Activated CD4-positive, alpha-beta T cell treated with anti-CD3 and anti-CD28 coated beads for 4 hours (primary cell): ENCODE measurements around the gene VTN.
A peak's percentile ranks its signal among the peaks of the same experiment; 100 is the strongest.

ENCODE experiments used
- DNase-seq, 2 donors: peaks; one replicate each; pipeline ENCODE4 v3.0.0-alpha.2; 2020

Gene VTN

GRCh38 chr17:28368306-28368831 is 1.7 kb downstream of the VTN start:
- no peak for DNase-seq

GRCh38 chr17:28367641-28368305 is 2.3 kb downstream of the VTN start:
- DNase-seq, result no peak

- DNase-seq, result no peak
Observed at GRCh38 chr17:28366605-28367004, 3.5 kb downstream of the VTN start.

- DNase-seq, result no peak
Observed at GRCh38 chr17:28365487-28365886, 4.6 kb downstream of the VTN start.

- DNase-seq, result no peak
Observed at GRCh38 chr17:28364665-28365363, 5.3 kb downstream of the VTN start, which contains the start of gene SEBOX. Gene SEBOX (minus strand): TSS chr17:28365199. CDS start chr17:28365151, 48 bp downstream.

- no peak for DNase-seq
Observed at GRCh38 chr17:28363776-28364650, 6.1 kb downstream of the VTN start.

- DNase-seq, result no peak
Observed at GRCh38 chr17:28363186-28363585, 6.9 kb downstream of the VTN start.

GRCh38 chr17:28357901-28358197 is 12.3 kb downstream of the VTN start:
- no peak for DNase-seq

GRCh38 chr17:28357061-28357900 is 12.8 kb downstream of the VTN start, which contains the start of gene POLDIP2:
Gene POLDIP2 (minus strand): TSS chr17:28357527. CDS start chr17:28357448, 79 bp downstream.
- peak; percentile 93 for DNase-seq

- DNase-seq, result no peak
Observed at GRCh38 chr17:28350271-28350670, 19.8 kb downstream of the VTN start.

GRCh38 chr17:28348979-28349378 is 21.1 kb downstream of the VTN start:
- no peak for DNase-seq

GRCh38 chr17:28347261-28347891 is 22.7 kb downstream of the VTN start:
- no peak for DNase-seq

GRCh38 chr17:28346746-28347246 is 23.3 kb downstream of the VTN start:
- DNase-seq, result no peak

- DNase-seq, result no peak
Observed at GRCh38 chr17:28346199-28346580, 23.9 kb downstream of the VTN start.

- no peak for DNase-seq
Observed at GRCh38 chr17:28345419-28346198, 24.5 kb downstream of the VTN start.

- no peak for DNase-seq
Observed at GRCh38 chr17:28344435-28344901, 25.6 kb downstream of the VTN start.

- DNase-seq, result no peak
Observed at GRCh38 chr17:28344011-28344410, 26.1 kb downstream of the VTN start.

- no peak for DNase-seq
Observed at GRCh38 chr17:28343491-28343932, 26.6 kb downstream of the VTN start.

- no peak for DNase-seq
Observed at GRCh38 chr17:28342313-28342712, 27.8 kb downstream of the VTN start.

- DNase-seq, result no peak
Observed at GRCh38 chr17:28341516-28341915, 28.6 kb downstream of the VTN start.

- no peak for DNase-seq
Observed at GRCh38 chr17:28340374-28340773, 29.7 kb downstream of the VTN start.
